Muscle of back (tissue), 11 donors: ENCODE data around the gene WRAP73. TPM values are rescaled to one million over a fixed set of nuclear protein-coding genes. Genes with fewer than 3 reads are reported as not detected.
A peak's percentile ranks its signal among the peaks of the same experiment; 100 is the strongest.

Source experiments
- DNase-seq, 3 donors: peaks; one replicate each; pipeline versions ENCODE4 v3.0.0 to v3.0.0-alpha.2; 2013
- polyA plus RNA-seq, 10 donors: library from polyadenylated mRNA; unstranded; fragments of 120-200 nt; gene quantifications; one replicate each; pipeline ENCODE4 v1.2.1, GENCODE V29; 2013; ENCODE audit not compliant: insufficient read length in 10 of 10

WRAP73 gene
- polyA plus RNA-seq, 10 donors, result 10.1 to 12.3 (median 11.7) TPM

DNA sequence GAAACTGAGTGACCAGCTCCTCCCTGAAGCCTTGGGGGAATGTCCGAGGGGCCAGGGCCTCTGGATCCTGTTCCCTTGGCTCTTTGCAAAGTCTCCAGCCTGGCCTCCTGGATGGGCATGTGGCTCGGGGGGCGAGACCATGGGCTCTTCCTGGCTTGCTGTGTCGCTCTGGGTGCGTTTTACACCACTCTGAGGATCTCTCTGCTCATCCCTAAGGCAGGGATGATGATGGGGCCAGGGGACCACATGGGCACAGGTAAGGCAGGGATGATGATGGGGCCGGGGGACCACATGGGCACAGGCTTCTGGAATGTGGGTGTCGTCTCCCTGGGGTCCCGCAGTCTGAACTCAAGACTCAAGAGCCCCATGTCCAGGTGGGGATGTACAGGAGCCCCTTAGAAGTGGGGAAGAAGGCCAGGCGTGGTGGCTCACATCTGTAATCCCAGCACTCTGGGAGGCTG, 20.1 kb upstream of the WRAP73 start:
- DNase-seq, result no peak

DNA sequence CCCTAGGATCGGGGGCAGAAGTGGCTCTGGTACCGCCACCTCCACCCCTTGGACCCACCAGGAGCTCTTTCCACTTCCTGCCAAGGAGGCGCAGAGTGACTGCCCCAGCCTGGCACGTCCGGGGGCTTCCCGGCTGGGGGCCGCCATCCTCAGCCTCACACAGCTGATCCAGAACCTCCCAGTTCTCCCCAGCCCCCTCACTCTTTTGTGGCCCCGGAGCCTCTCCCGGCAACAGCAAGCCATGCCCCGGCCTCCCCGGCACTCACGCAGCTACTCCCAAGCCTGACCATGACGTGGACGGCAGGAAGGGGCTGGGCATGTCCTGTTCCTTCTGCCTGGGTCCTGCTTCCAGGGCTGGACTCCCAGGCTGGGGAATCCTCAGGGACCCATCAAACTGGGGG, 19.5 kb upstream of the WRAP73 start:
- DNase-seq, result no peak

DNA sequence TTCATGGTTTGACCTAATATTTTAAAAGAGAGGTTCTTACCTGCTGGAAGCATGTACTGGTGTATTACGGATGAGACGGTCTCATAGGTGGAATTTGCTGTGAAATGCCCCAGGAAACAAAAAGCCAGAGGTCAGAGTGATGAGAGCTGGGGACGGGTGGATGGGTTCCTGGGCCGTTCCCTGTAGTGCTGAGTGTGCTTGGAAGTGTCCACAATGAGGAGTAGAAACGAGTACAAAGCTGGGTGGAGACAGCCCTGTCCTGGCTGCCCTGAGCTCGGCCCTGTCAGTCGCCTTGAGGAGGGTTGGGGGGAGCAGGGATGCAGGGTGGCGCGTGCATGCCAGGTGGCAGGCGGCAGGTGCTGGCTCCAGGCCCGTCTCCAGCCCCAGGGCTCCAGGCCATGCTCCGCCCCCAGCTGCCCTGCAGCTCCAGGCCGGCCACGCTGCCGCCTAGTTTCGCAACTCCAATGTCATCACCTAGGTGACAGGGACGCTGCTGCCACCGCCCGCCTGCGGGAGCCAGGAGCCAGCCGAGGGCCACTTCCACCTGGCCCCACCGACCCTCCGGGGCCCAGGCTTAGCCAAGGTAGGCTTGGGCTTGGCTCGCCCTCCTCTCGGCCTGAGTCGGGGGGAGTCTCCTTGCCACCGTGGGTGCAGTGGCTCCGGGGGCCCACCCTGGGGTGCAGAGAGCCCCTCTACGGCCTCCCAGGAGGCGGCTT, 18.8 kb upstream of the WRAP73 start:
- DNase-seq, result peak; percentile 44 to 59 (median 47)

DNA sequence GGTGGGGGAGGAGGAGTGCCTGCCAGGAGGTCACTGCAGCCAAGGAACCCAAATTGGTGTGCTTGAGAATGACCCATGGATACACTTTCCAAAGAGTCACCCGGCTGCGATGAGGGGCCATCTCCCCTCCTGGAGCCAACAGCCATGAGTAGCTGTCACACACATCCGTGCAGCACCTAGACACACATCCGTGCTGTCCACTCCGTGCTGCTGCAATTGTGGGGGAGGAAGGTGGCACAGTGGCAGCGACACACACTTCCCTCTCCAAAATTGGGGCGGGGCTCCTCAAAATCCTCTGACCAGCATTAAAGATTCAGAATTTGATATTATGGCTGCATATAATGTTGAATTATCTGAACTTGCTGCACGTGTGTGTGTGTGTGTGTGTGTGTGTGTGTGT, 18.2 kb upstream of the WRAP73 start:
- no peak for DNase-seq

DNA sequence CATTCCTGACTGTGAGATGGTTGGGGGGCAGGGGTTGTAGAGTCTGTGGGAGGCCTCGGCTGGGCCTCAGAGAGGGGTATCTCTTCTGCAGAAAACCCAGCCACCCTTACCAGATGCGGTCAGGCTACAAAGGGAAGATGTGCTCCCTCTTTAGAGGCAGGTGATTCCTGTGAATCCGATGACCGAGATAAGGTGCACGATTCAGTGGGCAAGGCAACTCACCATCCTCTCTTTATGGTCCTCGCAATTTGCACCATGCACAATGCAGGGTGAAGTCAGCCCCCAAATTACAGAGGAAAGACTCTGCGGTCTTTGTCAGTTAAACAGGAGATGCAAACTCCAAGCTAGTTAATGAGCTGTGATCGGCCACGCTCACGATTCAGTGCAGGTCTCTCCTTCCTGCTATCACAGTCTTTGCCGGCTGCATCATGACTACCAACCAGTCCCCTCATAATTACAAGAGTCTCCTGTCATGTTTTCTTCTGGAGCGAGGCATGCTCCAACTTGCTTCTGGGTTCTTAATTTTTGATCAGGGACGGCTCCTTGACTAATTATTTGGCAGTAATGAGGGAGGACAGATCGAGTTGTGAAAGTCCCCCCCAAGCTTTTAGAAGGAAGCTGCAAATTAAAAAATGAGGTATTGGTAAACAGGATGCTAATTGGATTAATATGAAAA, 14.9 kb upstream of the WRAP73 start:
- no peak for DNase-seq

DNA sequence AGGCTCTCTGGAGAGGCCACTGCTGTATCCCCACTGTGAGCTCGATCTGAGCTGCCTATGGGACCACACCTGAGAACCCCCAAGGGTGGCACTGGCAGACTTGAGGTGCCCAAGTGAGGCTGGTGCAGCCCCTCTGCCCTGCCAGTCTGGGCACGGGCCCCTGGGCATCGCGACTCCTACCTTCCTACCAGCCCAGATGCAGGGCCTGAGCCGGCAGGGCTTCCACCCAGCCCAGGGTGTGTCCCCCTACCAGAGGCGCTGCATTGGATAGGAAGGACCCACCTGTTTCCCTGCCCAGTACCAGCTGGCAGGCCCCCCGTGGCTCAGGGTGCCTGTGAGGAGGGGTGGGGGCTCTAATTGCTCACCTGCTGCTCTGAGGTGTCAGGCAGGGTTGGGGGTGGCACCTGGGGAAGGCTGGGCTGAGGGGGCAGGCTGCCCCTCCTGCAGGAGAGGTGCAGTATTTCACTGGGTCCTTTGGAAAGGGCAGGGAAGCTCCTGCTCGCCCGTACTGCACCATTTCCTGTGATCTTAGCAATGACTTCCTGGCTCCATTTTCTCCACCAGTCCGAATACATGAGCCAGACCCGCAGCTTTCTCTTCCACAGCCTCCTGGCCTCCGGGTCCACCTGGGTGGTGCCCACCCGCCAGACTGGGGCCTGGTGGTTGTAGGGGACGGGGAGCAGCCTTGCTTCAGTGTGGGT, 14.2 kb upstream of the WRAP73 start:
- DNase-seq, result no peak

DNA sequence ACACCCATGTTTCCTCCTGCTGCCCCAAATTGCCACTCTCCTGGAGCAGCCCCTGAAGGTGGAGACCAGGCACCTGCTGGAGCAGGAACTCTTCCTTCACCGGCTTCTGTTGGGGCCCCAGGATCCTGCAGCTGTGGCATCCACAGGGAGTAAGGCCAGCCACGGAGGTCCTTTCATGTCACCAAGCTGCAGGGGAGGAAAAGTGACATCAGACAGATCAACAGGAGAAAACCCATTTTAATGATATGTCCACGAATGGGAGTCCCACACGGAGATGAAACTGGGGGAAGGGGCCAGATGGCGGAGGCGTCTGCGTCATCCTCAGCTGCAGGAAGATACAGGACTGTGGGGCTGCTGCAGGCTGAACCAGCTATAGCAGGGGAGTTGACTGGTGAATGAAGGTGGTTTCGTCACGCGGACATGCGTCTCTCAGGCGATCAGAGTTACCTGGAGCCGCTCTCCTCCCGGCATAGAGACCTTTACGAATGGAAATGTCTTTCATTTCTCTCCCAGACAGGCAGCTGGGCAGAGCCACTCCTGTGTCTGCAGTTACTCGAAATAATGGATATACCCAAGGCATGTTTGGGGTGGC, 12.3 kb upstream of the WRAP73 start:
- no peak for DNase-seq

DNA sequence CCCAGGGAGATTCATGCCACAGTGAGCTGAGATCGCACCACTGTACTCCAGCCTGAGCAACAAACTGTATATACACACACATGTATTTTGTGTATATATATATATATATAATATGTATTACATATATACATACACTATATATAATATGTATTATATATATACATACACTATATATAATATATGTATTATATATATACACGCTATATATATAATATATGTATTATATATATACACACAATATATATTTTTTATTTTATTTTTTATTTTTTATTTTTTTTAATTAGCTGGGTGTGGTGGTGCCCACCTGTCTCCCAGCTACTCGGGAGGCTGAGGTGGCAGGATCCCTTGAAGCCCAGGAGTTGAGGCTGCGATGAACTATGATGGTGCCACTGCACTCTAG, 11.7 kb upstream of the WRAP73 start:
- no peak for DNase-seq

DNA sequence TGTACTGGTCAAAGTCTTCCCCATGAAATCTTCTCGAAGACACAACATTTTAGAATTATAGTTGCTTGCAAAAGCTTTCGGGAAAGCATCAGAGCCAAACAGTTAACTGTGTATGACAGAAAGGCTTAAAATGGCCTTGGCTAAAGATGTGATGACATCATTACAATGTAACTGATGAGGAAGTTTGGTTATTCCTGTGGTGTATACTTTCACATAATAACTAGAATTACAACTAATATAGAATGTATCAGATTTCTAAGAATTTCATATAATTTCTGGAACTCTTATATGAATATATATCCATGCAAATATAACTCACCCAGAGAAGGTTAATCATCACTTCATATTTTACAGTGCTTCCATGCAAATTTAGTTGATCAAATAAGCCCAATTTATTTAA, 10.8 kb upstream of the WRAP73 start:
- no peak for DNase-seq

DNA sequence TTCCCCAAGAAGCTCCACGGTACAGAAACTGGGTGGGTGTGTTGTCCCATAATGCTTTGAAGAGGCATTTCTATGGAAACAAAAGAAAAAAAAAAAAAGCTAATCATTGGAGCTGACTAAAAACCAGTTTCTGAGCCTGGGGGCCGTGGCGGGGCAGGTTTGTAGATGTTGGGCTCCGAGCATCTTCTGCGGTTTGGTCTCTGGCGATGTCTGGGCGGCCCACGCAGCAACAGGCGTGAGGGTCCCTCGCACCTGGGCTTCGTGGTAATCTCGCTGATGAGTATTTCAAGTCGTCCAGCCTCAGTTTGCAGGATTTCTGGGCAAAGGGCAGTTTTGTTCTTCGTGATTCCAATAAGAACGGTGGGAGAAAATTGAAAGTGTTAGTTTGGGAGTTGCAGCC, 9.2 kb upstream of the WRAP73 start:
- no peak for DNase-seq

DNA sequence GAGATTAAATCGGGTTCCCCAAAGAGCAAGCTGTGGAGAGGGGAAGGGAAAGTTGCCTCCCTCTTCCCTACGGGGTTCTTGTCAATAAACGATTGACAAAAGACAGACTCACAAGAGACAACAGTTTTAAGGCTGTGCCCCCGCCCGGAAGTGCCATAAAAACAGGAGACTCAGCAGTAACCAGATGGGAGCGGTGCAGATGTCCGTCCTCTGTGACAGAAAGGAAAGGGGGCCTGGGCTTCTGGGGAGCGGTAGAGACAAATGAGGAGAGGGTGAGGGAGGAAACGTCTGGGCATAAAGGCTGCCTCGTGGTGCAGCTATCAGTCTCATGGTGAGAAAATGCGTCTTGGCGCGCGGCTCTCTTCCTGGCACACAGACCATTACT, 8.3 kb upstream of the WRAP73 start:
- no peak for DNase-seq

DNA sequence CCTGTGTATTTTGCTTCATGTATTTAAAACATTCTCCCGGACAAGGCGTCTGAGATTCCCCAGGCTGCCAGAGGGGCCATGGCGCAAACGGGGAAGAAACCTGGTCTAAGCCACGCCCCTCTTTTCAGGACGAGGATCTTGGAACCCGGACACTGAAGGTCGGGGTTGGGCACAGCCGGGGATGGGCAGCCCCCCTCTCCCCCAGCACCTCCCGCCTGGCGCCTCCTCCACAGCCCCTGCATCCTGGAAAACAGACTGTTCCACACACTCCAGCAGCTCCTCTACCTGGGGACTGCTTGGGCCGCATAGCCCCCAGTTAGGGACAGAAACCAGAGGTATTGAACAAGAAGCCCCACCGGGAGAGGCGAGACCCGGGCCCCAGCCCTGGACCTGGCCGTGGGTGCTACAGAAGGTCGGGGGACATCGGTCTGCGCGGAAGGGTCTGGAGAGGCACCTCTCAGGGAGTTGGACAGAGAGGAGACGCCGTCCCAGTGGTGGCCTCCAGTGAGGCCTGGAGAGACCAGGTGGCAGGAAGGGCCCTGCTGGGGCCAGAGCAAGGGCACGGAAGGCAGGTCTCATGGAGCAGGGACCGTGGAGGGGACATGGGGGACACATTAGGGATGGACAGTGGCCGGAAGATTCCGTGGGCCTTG, 7.8 kb upstream of the WRAP73 start:
- DNase-seq, result no peak

DNA sequence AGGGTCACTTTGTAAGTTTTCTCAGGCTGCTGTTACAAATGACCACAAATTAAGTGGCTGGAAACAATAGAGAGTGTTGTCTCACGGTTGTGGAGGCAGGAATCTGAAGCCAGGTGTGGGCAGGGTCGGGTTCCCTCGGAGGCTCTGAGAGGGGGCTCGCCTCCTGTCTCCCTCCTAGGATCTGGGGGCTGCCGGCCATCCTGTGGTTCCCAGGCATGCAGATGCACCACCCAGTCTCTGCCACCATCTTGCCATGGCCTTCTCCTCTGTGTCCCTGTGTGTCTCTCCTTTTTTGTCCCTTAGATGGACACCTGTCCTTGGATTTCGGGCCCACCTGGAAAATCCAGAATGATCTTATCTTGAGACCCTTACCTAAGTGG, 7.2 kb upstream of the WRAP73 start:
- no peak for DNase-seq

DNA sequence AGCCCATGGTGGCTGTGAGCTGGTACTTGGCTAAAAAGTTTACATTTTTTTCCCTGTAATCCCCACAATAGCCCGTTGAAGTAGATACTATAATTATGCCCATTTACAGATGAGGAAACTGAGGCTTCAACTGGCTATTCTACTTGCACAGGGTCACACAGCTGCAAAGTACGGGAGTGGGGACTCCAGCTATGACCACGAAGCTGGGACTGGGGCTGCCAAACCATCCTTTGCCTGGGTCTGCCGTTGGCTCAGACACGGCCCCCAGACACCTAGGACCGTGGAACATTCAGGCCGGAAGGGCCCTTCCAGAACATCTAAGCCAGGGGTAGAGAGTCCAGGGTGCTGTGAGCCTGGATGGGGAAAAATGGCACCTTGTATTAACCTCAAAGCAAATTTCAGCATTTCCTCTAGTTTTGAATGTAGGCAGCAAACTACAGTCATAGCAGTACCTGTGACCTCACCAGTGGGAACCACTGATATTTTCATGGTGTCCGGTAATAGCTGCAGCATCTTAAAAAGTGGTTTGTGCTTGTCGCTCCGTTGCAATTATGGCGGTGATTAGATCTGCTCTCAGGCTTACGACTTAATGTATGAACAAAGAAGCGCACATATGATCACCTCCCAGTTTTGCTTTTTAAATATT, 6.7 kb upstream of the WRAP73 start:
- DNase-seq, result no peak

DNA sequence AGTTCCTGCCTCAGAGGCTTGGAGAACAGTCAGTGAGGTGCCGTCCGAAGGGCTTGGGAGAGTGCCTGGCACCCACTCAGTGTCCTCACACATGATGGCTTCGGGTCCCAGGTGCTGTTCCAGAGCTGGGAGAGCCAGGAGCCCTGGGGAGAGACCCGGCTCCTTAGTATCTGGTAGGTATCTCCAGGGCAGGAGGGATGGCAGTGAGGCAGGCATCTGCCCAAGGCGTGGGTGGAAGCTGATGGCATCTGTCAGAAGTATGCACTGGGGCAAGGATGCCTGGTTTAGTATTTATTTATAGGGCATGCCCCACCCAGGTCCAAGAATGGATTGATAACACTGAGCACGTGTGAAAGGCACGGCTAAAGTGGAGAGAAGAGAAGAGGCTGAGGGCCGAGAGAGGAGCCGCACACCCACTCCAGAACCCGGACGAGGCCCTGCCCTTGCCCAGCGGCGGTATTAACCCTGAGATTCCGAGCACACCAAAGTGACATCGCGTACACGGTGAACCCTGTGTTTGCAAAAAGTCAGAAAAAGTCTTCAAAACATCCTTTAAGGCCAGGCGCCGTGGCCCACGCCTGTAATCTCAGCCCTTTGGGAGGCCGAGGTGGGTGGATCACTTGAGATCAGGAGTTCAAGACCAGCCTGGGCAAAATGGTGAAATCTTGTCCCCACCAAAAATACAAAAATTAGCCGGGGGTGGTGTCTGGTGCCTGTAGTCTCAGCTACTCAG, 4.8 kb upstream of the WRAP73 start:
- no peak for DNase-seq

DNA sequence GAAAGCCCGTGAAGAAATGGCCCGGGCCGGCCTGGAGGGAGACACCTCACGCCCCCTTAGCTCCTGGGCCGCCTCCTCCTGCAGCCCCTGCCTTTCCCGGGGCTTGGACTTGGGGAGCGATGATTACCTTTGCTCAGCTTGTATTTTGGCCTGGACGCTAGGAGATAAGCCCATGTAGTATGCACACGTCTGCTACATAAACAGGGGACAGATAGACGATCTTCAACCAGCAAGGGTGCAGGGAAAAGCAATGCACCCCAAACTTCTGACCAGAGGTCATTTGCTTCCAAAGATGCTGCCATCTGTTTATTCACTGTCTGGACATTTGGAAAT, 3.3 kb upstream of the WRAP73 start:
- no peak for DNase-seq

DNA sequence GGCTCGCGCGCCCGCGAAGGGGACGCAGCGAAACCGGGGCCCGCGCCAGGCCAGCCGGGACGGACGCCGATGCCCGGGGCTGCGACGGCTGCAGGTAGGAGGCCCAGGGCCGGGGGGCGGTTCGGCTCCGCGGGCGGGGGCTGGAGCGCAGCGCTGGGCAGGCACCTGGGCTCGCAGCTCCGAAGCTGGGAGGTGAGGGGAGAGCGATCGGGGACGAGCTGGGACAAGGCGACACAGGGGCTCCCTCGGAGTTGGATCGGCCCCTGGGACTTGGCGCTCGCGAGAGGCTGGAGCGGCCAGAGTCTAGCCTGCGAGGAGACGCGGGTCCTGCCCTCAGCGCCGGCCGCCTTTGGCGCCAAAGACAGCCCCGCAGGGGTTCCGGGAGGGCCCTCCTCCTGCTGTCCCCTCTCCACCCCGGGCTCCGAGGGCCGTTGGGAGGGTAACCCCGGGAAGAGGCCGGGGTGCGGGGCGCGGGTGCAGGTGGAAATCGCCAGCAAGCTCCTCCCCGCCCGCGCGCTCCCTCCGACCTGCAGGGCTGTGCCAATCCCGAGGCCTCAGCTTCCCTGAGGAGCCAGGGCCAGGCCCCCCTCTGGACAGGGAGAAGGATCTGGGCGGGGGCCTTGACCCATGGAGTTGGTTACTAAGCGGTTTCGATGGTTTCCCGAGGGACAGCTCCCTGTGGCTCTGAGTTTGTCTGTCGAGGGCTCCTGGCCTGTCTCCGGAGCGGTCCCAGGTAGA, 2.8 kb upstream of the WRAP73 start:
- DNase-seq, result no peak

DNA sequence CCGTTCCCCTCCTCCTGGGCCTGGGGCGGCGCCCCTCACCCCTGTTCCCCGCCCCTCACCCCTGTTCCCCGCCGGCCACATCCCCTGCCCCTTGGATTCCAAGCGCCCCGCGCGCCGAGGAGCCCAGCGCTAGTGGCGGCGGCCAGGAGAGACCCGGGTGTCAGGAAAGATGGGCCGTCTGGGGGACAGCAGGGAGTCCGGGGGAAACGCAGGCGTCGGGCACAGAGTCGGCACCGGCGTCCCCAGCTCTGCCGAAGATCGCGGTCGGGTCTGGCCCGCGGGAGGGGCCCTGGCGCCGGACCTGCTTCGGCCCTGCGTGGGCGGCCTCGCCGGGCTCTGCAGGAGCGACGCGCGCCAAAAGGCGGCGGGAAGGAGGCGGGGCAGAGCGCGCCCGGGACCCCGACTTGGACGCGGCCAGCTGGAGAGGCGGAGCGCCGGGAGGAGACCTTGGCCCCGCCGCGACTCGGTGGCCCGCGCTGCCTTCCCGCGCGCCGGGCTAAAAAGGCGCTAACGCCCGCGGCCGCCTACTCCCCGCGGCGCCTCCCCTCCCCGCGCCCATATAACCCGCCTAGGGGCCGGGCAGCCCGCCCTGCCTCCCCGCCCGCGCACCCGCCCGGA, 2.1 kb upstream of the WRAP73 start, which contains the start of gene TP73:
TP73 (plus strand) TSS at position 587 of the 618 bp plus-strand sequence. CDS start 29,850 bp downstream, outside the sequence.
- peak in 2 of 3 donors; percentile 33 to 59 for DNase-seq
